Uterus (tissue), 4 donors: ENCODE measurements around the gene SPATA20. TPM values are rescaled to one million over a fixed set of nuclear protein-coding genes. Genes with fewer than 3 reads are reported as not detected.

Source experiments
- DNase-seq, 2 donors: peaks; one replicate each; pipeline ENCODE4 v3.0.0-alpha.2; 2019 to 2020
- H3K27ac ChIP-seq, 2 donors: fragments of 200-600 bp; sonication (generic); 1 replicate in 1 of 2; 2 replicates in 1 of 2; pipeline ENCODE4 v1.5.1; 2016 to 2018
- H3K27me3 ChIP-seq, 2 donors: fragments of 200-600 bp; sonication (generic); one replicate each; pipeline ENCODE4 v1.5.1; 2018 to 2019; ENCODE audit warnings: control low read depth in 1 of 2
- H3K36me3 ChIP-seq, 2 donors: fragments of 200-600 bp; sonication (generic); one replicate each; pipeline ENCODE4 v1.5.1; 2019; ENCODE audit warnings: control low read depth in 1 of 2
- H3K4me1 ChIP-seq, 2 donors: fragments of 200-600 bp; sonication (generic); one replicate each; pipeline ENCODE4 v1.5.1; 2018 to 2019; ENCODE audit warnings: control low read depth in 1 of 2
- H3K4me3 ChIP-seq, 2 donors: fragments of 200-600 bp; sonication (generic); 1 replicate in 1 of 2; 2 replicates in 1 of 2; pipeline ENCODE4 v1.5.1; 2018 to 2019; ENCODE audit warnings: mild to moderate bottlenecking in 1 of 2
- H3K9me3 ChIP-seq, 2 donors: fragments of 200-600 bp; sonication (generic); one replicate each; pipeline ENCODE4 v1.5.1; 2019; ENCODE audit warnings: control low read depth in 1 of 2
- CTCF ChIP-seq, 4 experiments: fragments of 200-600 bp in 2 of 4; fragments of 450-650 bp in 2 of 4; sonication (generic) in 2 of 4; IDR thresholded peaks; one replicate each; pipeline ENCODE4 v1.5.1; 2016 to 2019; ENCODE audit warnings: antibody characterized with exemption in 4 of 4, mild to moderate bottlenecking in 2 of 4, moderate library complexity in 1 of 4
- POLR2A ChIP-seq, 2 donors: fragments of 450-650 bp; IDR thresholded peaks; one replicate each; pipeline ENCODE4 v1.6.1; 2016; ENCODE audit warnings: antibody characterized with exemption in 2 of 2, mild to moderate bottlenecking in 1 of 2, moderate library complexity in 1 of 2
- intact Hi-C: fragments of 100-400 bp; cut with DNase I; formaldehyde crosslinking; loops from one replicate; pipeline ENCODE4 v1.15.1; 2023; ENCODE audit warnings: low total_unique reads
- total RNA-seq, 4 donors: library from RNA; depleted of rRNA in 3 of 4; stranded (reverse); fragments of >200 nt in 3 of 4; gene quantifications; one replicate each; pipeline versions ENCODE4 v1.1.0 to v1.2.4, GENCODE V29; 2014 to 2023
- donor health status: DM: yes; HTN: yes; CAD: no.

SPATA20 gene
- total RNA-seq, 4 donors from 2014 or later, result 39.7 to 57.2 (median 46.2) TPM

- DNase-seq, result no peak
- no peaks in the 10 kb centered on the region for H3K4me1 ChIP-seq
- no peaks in the 10 kb centered on the region for H3K27me3 ChIP-seq
- H3K36me3 ChIP-seq, result no peaks in the 10 kb centered on the region
- H3K27ac ChIP-seq, result no peak overlapping the region
- no peak for TF ChIP-seq POLR2A (IDR thresholded peaks at IDR 0.05)
- intact Hi-C loops, result loop anchor here (5.0 to 10.0 kb wide), 3 partner anchors 78 to 293 kb away; no protein-coding TSS in a partner anchor
- H3K4me3 ChIP-seq, result no peak overlapping the region
- H3K9me3 ChIP-seq, result no peaks in the 10 kb centered on the region
Observed at GRCh38 chr17:50549256-50549941, 2.4 kb downstream of the SPATA20 start.

- H3K27me3 ChIP-seq, result no peaks in the 10 kb centered on the region
- no peak for DNase-seq
- intact Hi-C loops, result loop anchor here (5.0 to 10.0 kb wide), 3 partner anchors 77 to 292 kb away; no protein-coding TSS in a partner anchor
- H3K36me3 ChIP-seq, result no peaks in the 10 kb centered on the region
- H3K9me3 ChIP-seq, result no peaks in the 10 kb centered on the region
- TF ChIP-seq CTCF (IDR thresholded peaks at IDR 0.05) (no peak), POLR2A (IDR thresholded peaks at IDR 0.05) (no peak)
- H3K4me3 ChIP-seq, result no peak overlapping the region
- no peak overlapping the region for H3K27ac ChIP-seq
- no peaks in the 10 kb centered on the region for H3K4me1 ChIP-seq
Observed at GRCh38 chr17:50549969-50550368, 3.0 kb downstream of the SPATA20 start.

GRCh38 chr17:50550661-50551432 is 3.9 kb downstream of the SPATA20 start:
- H3K27me3 ChIP-seq, result no peaks in the 10 kb centered on the region
- no peaks in the 10 kb centered on the region for H3K4me1 ChIP-seq
- H3K4me3 ChIP-seq, result no peak overlapping the region
- peak overlapping the region; percentile 38 to 58 for H3K27ac ChIP-seq
- TF ChIP-seq CTCF (IDR thresholded peaks at IDR 0.05) (peak; percentile 88 to 96 (median 92)), POLR2A (IDR thresholded peaks at IDR 0.05) (peak in 1 of 2 donors; percentile 33)
- peak; percentile 87 for DNase-seq
- no peaks in the 10 kb centered on the region for H3K36me3 ChIP-seq
- intact Hi-C loops, result no loop called here
- H3K9me3 ChIP-seq, result no peaks in the 10 kb centered on the region

- H3K27me3 ChIP-seq, result no peaks in the 10 kb centered on the region
- no peak for TF ChIP-seq CTCF (IDR thresholded peaks at IDR 0.05)
- no peak for TF ChIP-seq POLR2A (IDR thresholded peaks at IDR 0.05)
- intact Hi-C loops, result no loop called here
- H3K4me1 ChIP-seq, result no peaks in the 10 kb centered on the region
- H3K9me3 ChIP-seq, result no peaks in the 10 kb centered on the region
- H3K36me3 ChIP-seq, result no peaks in the 10 kb centered on the region
- no peak overlapping the region for H3K4me3 ChIP-seq
- no peak for DNase-seq
- H3K27ac ChIP-seq, result peak overlapping the region in 1 of 2 donors; percentile 38
Observed at GRCh38 chr17:50551433-50551815, 4.5 kb downstream of the SPATA20 start.

GRCh38 chr17:50551884-50552283 is 4.9 kb downstream of the SPATA20 start:
- H3K27me3 ChIP-seq, result no peaks in the 10 kb centered on the region
- intact Hi-C loops, result no loop called here
- no peak for TF ChIP-seq POLR2A (IDR thresholded peaks at IDR 0.05)
- TF ChIP-seq CTCF (IDR thresholded peaks at IDR 0.05), result no peak
- no peak overlapping the region for H3K27ac ChIP-seq
- H3K9me3 ChIP-seq, result no peaks in the 10 kb centered on the region
- H3K4me1 ChIP-seq, result no peaks in the 10 kb centered on the region
- no peaks in the 10 kb centered on the region for H3K36me3 ChIP-seq
- H3K4me3 ChIP-seq, result no peak overlapping the region
- no peak for DNase-seq
